A549 treated with CpdA at 1 μM for 4 hours (cell line): ENCODE data around the gene ARPC2. TPM values are rescaled to one million over a fixed set of nuclear protein-coding genes. Genes with fewer than 3 reads are reported as not detected.

Experiments
- total RNA-seq: library from RNA; stranded (reverse); fragments of 200-300 nt; extraction: Qiagen RNA extraction; gene quantifications from 5 replicates; pipeline ENCODE4 v1.2.3, GENCODE V29; 2022; ENCODE audit warnings: low read depth

ARPC2 gene
- total RNA-seq: 277 to 304 TPM (median 293 TPM) in 5 replicates

GRCh38 chr2:218216674-218217359 lies at the start of gene ARPC2:
TSS of gene ARPC2 (plus strand) at chr2:218217189. CDS start at chr2:218217471, 282 bp downstream.

GRCh38 chr2:218260742-218261422 lies 43.9 kb downstream of the ARPC2 start, which contains the start of gene GPBAR1:
TSS of gene GPBAR1 (plus strand) at chr2:218261015. CDS start at chr2:218262725, 1,710 bp downstream.

GRCh38 chr2:218269900-218270720 lies 53.1 kb downstream of the ARPC2 start, which contains the start of the genes AAMP and PNKD:
TSS of gene AAMP (minus strand) at chr2:218270137. CDS start at chr2:218270086, 51 bp downstream.
TSS of gene PNKD (plus strand) at chr2:218270519. CDS start at chr2:218270536, 17 bp downstream.

GRCh38 chr2:218292048-218293014 lies 75.3 kb downstream of the ARPC2 start, which contains the start of gene TMBIM1:
TSS of gene TMBIM1 (minus strand) at chr2:218292503. CDS start at chr2:218282141, 10,362 bp downstream.

Other genes starting within 250 kb of the ARPC2 start
- gene TNS1, start 214.2 kb upstream of the ARPC2 start, total RNA-seq: 4.9 to 12.8 TPM (median 9.2 TPM) in 5 replicates
- gene RUFY4, start 147.9 kb upstream of the ARPC2 start, total RNA-seq: not detected in 5 replicates
- not detected in 5 replicates for gene CXCR2, start 91.2 kb upstream of the ARPC2 start, total RNA-seq
- not detected in 5 replicates for gene CXCR1, start 50.2 kb upstream of the ARPC2 start, total RNA-seq
- 0.07 to 0.17 TPM (median 0.15 TPM) in 5 replicates for gene GPBAR1, start 43.8 kb downstream of the ARPC2 start, total RNA-seq
- gene AAMP, start 52.9 kb downstream of the ARPC2 start, total RNA-seq: 122 to 183 TPM (median 123 TPM) in 5 replicates
- 56.2 to 69.7 TPM (median 65.2 TPM) in 5 replicates for gene PNKD, start 53.3 kb downstream of the ARPC2 start, total RNA-seq
- gene TMBIM1, start 75.3 kb downstream of the ARPC2 start, total RNA-seq: 109 to 131 TPM (median 123 TPM) in 5 replicates
- 0.09 TPM in 2 of 5 replicates, not detected in the others for gene CATIP, start 139.7 kb downstream of the ARPC2 start, total RNA-seq
- gene SLC11A1, start 165.1 kb downstream of the ARPC2 start, total RNA-seq: 0.24 to 0.63 TPM (median 0.35 TPM) in 5 replicates
- 58.9 to 77.3 TPM (median 73.4 TPM) in 5 replicates for gene CTDSP1, start 182.7 kb downstream of the ARPC2 start, total RNA-seq
- 0.10 to 0.95 TPM (median 0.36 TPM) in 5 replicates for gene VIL1, start 201.9 kb downstream of the ARPC2 start, total RNA-seq